Transverse colon (tissue), 4 donors: Measurements from ENCODE around the gene CELF4. TPM values are rescaled to one million over a fixed set of nuclear protein-coding genes. Genes with fewer than 3 reads are reported as not detected.

Source experiments
- DNase-seq: peaks from one replicate; pipeline ENCODE4 v3.0.0-alpha.2; 2019
- H3K27ac ChIP-seq, 4 donors: fragments of 200-600 bp; sonication (generic); 2 replicates each; pipeline ENCODE4 v1.5.1; 2016 to 2018; ENCODE audit warnings: inconsistent platforms in 4 of 4
- H3K27me3 ChIP-seq: fragments of 200-600 bp; sonication (generic); 2 replicates; pipeline ENCODE4 v1.5.1; 2017; ENCODE audit warnings: inconsistent platforms
- H3K36me3 ChIP-seq, 4 donors: fragments of 200-600 bp; sonication (generic); 2 replicates each; pipeline ENCODE4 v1.5.1; 2017 to 2019; ENCODE audit warnings: inconsistent platforms in 4 of 4
- H3K4me1 ChIP-seq, 4 donors: fragments of 200-600 bp; sonication (generic); 2 replicates each; pipeline ENCODE4 v1.5.1; 2017 to 2020; ENCODE audit warnings: inconsistent platforms in 4 of 4
- H3K4me3 ChIP-seq, 4 donors: fragments of 200-600 bp; sonication (generic); 1 replicate in 1 of 4; 2 replicates in 3 of 4; pipeline versions ENCODE4 v1.5.1 to v1.6.1; 2017 to 2019; ENCODE audit warnings: inconsistent platforms in 4 of 4
- H3K9me3 ChIP-seq, 2 donors: fragments of 200-600 bp; sonication (generic); 2 replicates each; pipeline ENCODE4 v1.5.1; 2017 to 2019; ENCODE audit warnings: inconsistent platforms in 2 of 2
- EP300 ChIP-seq: sonication (generic); formaldehyde crosslinking; IDR thresholded peaks from one replicate; pipeline ENCODE4 v1.6.1; 2017; ENCODE audit warnings: antibody characterized with exemption, low read depth
- POLR2A ChIP-seq: fragments of 450-650 bp; IDR thresholded peaks from one replicate; pipeline ENCODE4 v1.6.1; 2016; ENCODE audit warnings: antibody characterized with exemption, mild to moderate bottlenecking, moderate library complexity
- POLR2AphosphoS5 ChIP-seq, 3 donors: sonication (generic); formaldehyde crosslinking; IDR thresholded peaks; one replicate each; pipeline ENCODE4 v1.6.1; 2016; ENCODE audit warnings: antibody characterized with exemption in 3 of 3
- WGBS, 2 donors: methylation state at CpG; one replicate each; pipeline ENCODE4 v1.1.5; 2018; ENCODE audit warnings: low coverage in 1 of 2; 5-methylcytosine and 5-hydroxymethylcytosine counted together
- in situ Hi-C, 4 donors: fragments of 200-750 bp; cut with MboI; loops; one replicate each; pipeline versions ENCODE4 v1.15.0 to v1.15.1; 2017; ENCODE audit warnings: low sequenced_read_pairs in 3 of 4, low pct_ligation_motif_present in 1 of 4, low pct_unique_long_range_greater_than_20kb in 1 of 4
- intact Hi-C: fragments of 100-400 bp; cut with DNase I; formaldehyde crosslinking; loops from one replicate; pipeline ENCODE4 v1.15.1; 2023; ENCODE audit warnings: low total_unique reads
- total RNA-seq, 4 donors: library from RNA; depleted of rRNA; stranded (reverse); fragments of >200 nt; gene quantifications; one replicate each; pipeline ENCODE4 v1.1.0, GENCODE V29; 2016
- TF ChIP-seq, protein P1 (sequence below), 5 experiments: fragments of 200-600 bp in 3 of 5; fragments of 450-650 bp in 2 of 5; sonication (generic) in 3 of 5; IDR thresholded peaks; 1 replicate in 2 of 5; 2 replicates in 3 of 5; pipeline ENCODE4 v1.5.1; 2016 to 2017; ENCODE audit warnings: antibody characterized with exemption in 5 of 5, inconsistent platforms in 3 of 5, mild to moderate bottlenecking in 2 of 5, moderate library complexity in 1 of 5

The CELF4 gene
- total RNA-seq, 4 donors from 2014 or later, result 0.14 to 0.75 TPM; not detected in 2

DNA sequence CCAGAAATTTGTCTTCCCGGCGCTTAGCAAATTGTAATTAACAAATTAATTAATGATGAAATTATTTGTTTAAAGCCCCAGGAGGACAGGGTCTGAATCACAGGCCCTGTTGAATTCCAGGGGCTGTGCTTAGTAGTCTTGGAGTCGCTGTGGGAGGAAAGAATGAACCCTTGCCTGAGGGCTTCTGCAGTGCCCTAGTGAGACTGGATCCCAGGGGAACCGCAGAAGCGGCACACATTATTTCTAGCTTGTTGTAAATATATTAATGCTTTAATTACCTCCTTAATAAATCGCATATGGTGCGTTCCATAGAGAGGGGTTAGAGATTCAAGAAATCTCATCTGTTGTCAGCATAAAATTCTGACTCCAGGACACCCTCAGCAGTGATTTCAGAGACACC lies 235.4 kb downstream of the CELF4 start:
- 77 to 86% methylated on average over 6 to 7 of the region's 7 CpGs for WGBS, 2 donors

DNA sequence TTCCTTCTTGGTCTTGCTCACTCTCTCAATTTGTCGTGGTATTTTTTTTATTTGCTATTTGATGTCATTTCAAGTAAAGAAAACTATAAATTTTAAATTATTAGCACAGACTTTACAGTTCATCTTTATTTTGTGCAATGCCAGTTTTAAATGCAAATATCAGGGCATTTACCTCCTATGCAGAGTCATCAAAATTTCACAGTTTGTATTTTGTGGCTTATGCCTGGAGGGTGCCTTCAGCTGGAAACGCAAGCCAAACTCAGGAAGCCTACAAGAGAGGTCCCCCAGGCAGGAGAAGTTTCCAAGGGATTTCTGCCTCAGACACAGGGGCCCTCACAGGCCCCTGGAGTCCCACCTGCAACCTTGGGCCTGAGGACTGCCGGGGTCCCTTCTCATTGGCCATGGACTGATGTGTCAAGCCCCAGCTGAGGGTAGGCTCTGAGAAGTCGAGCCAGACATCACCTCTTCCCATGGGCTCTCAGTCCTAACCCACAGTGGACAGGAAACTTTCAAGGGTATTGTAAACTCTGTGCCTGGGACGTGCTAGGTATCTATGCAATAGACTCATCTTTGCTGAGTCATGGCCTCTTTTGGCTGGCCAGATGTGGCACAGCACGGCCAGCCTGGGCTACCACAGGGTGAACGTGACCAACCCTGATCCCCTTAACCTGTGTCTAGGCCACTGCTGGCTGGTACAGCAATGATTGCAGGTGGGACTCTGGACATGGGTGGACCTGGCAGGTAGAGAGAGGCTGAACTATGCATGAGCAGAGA lies 236.5 kb downstream of the CELF4 start:
- no peak for DNase-seq

More for the DNA sequence above, 235.4 kb downstream of the CELF4 start:
- H3K4me1 ChIP-seq, result no peaks in the 10 kb centered on the region
- in situ Hi-C loops, result no loop called here
- no peaks in the 10 kb centered on the region for H3K9me3 ChIP-seq
- intact Hi-C loops, result no loop called here
- no peak for TF ChIP-seq EP300
- H3K27ac ChIP-seq, result no peak overlapping the region
- H3K27me3 ChIP-seq, result no peaks in the 10 kb centered on the region
- no peak for DNase-seq
- H3K4me3 ChIP-seq, result no peak overlapping the region
- no peaks in the 10 kb centered on the region for H3K36me3 ChIP-seq

DNA sequence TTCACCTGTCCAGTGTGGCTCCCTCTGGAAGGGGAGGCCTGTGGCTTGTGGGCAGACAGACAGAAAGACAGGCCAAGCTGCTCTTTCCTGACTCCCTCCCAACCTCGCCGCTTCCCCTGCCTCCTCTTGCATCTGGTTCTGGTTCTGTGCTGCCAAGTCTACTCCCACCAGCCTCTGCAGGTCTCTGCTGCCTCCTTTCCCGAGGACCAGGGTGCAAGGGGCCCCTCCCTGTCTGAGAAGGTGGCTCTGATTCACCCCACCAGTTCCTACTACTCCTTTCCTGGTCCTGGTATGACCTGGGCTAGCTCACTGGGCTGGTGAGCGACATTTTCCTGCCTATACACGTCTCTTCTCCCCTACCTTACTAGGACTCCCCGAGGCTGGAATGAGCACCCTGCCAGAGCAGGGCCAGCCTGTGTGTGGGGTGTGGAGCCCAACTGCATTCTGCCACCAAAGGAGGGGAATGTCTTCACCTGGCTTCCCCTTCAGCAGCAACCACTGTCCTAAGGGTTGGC lies 238.5 kb downstream of the CELF4 start:
- intact Hi-C loops, result no loop called here
- Histone ChIP-seq H3K4me3 (no peak overlapping the region), H3K4me1 (no peaks in the 10 kb centered on the region), H3K36me3 (no peaks in the 10 kb centered on the region), H3K9me3 (no peaks in the 10 kb centered on the region), H3K27ac (no peak overlapping the region), H3K27me3 (peaks cover 4% of the 10 kb centered on the region)
- in situ Hi-C loops, result no loop called here
- DNase-seq, result no peak
- WGBS, 2 donors, result 59 to 74% methylated on average over 5 to 6 of the region's 6 CpGs
- TF ChIP-seq POLR2AphosphoS5 (IDR thresholded peaks at IDR 0.05) (no peak), POLR2A (no peak), EP300 (no peak)
- TF ChIP-seq, protein P1, sequence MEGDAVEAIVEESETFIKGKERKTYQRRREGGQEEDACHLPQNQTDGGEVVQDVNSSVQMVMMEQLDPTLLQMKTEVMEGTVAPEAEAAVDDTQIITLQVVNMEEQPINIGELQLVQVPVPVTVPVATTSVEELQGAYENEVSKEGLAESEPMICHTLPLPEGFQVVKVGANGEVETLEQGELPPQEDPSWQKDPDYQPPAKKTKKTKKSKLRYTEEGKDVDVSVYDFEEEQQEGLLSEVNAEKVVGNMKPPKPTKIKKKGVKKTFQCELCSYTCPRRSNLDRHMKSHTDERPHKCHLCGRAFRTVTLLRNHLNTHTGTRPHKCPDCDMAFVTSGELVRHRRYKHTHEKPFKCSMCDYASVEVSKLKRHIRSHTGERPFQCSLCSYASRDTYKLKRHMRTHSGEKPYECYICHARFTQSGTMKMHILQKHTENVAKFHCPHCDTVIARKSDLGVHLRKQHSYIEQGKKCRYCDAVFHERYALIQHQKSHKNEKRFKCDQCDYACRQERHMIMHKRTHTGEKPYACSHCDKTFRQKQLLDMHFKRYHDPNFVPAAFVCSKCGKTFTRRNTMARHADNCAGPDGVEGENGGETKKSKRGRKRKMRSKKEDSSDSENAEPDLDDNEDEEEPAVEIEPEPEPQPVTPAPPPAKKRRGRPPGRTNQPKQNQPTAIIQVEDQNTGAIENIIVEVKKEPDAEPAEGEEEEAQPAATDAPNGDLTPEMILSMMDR (IDR thresholded peaks at IDR 0.05), result no peak

More for the DNA sequence above, 236.5 kb downstream of the CELF4 start:
- H3K27ac ChIP-seq, result no peak overlapping the region
- H3K9me3 ChIP-seq, result no peaks in the 10 kb centered on the region
- H3K36me3 ChIP-seq, result no peaks in the 10 kb centered on the region
- TF ChIP-seq EP300 (no peak), POLR2AphosphoS5 (IDR thresholded peaks at IDR 0.05) (no peak), POLR2A (no peak)
- TF ChIP-seq, protein P1 (IDR thresholded peaks at IDR 0.05), result no peak
- intact Hi-C loops (no loop called here), in situ Hi-C loops (no loop called here)
- H3K27me3 ChIP-seq, result no peaks in the 10 kb centered on the region
- WGBS, 2 donors, result 53 to 70% methylated on average over 3 to 7 of the region's 7 CpGs
- no peak overlapping the region for H3K4me3 ChIP-seq
- H3K4me1 ChIP-seq, result no peaks in the 10 kb centered on the region

DNA sequence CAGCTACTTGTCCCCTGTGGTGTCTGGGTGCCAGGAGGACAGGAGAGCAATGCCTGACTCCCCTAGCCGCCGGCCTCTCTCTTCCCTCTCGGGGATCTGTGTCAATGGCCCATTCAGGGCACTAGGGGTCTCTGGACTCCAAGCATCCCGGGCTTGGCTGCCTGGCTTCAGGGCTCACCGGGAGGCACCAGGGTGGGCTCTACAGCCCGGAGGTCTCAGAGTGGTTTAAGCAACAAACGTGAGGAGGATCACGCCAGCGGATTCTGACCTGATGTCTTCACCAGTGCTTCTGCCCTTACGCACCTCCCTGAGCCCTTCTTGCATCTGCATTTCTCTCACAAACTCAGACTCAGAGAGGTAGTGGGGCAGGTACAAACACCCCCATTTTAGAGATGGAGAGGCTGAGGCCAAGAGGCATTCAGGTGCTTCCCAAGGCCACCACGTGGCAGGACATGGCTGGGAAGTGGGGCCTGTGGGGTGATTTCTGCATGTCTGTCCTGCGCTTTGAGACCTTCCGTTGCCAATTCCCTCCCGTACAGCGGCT lies 243.0 kb downstream of the CELF4 start:
- Histone ChIP-seq H3K36me3 (no peaks in the 10 kb centered on the region), H3K27ac (no peak overlapping the region), H3K4me3 (no peak overlapping the region), H3K9me3 (no peaks in the 10 kb centered on the region), H3K27me3 (peaks cover 4% of the 10 kb centered on the region), H3K4me1 (no peaks in the 10 kb centered on the region)
- TF ChIP-seq POLR2AphosphoS5 (IDR thresholded peaks at IDR 0.05), result no peak
- TF ChIP-seq, protein P1 (IDR thresholded peaks at IDR 0.05), result peak; percentile 46 to 76 (median 60)
- in situ Hi-C loops, result no loop called here
- WGBS, 2 donors, result 14 to 50% methylated on average over 1 to 12 of the region's 15 CpGs
- DNase-seq, result peak; percentile 17
- intact Hi-C loops, result no loop called here
